Stimulated activated CD4-positive, alpha-beta T cell treated with anti-CD3 and anti-CD28 coated beads, Interleukin-4, amount 100 ng/mL, for 4 hours (primary cell): ENCODE data around the gene DNAJC16.

Source experiments
- DNase-seq, 2 experiments: peaks; one replicate each; pipeline ENCODE4 v3.0.0-alpha.2; 2020

The DNAJC16 gene

DNA sequence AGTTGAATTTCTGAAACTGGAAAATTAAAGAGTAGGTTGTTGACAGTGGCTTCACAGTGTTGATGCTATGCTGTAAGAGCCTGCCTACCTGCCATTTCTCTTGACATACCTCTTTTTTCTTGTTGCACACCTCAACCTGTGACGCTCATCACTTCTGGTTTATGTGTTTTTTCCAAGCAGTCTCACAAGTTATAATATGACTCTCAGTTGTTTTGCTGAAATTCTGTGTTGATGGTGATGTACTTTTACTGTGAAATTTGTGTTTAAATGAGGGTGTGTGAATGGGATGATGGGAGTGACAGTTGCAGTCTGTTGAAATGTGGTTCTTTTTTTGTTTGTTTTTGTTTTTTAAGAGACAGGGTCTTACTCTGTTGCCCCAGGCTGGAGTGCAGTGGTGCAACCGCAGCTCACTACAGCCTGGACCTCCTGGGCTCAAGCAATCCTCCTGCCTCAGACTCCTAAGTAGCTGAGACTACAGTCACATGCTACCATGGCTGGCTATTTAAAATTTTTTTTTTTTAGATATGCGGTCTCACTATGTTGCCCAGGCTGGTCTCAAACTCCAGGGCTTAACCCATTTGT lies 97.6 kb downstream of the DNAJC16 start:
- DNase-seq: no peak

DNA sequence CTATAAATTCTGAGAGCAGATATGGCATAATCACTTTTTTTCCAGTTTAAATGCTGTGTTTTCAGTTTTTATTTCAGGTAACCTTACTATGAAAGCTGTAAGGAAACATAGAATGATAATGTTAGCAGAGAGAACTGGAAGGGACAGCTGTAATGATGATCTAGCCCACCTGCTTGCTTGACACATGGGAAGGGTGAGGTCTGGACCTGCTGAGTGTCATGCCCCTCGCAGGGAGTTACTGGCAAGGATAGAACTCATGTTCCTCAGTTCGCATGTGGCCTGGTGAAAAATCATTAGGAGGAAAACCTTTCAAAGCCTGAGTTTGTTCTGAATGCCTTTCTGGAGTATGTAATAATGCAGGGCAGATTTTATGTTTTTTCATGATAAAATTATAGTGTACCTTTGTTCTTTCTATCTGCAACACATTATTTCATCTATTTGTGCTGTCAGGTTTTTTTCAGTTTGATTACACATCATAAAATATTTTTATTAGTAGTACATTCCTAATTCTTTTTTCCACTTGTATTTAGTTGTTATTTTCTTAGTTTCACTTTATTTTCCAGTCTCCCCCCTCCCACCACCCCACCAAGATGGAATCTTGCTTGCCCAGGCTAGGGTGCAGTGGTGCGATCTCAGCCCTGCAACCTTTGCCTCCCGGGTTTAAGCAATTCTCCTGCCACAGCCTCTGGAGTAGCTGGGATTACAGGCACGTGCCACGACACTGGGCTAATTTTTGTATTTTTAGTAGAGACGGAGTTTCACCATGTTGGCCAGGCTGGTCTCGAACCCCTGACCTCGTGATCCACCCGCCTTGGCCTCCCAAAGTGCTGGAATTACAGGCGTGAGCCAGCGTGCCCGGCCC lies 98.6 kb downstream of the DNAJC16 start:
- DNase-seq: no peak
